HPDE6-E6E7 (cell line): ENCODE measurements around the gene PLEKHA4.
A peak's percentile ranks its signal among the peaks of the same experiment; 100 is the strongest.

Source experiments
- DNase-seq: peaks from one replicate; pipeline ENCODE4 v3.0.0; 2011; ENCODE audit warnings: missing footprints; ENCODE audit errors: extremely low spot score

PLEKHA4 gene

DNA sequence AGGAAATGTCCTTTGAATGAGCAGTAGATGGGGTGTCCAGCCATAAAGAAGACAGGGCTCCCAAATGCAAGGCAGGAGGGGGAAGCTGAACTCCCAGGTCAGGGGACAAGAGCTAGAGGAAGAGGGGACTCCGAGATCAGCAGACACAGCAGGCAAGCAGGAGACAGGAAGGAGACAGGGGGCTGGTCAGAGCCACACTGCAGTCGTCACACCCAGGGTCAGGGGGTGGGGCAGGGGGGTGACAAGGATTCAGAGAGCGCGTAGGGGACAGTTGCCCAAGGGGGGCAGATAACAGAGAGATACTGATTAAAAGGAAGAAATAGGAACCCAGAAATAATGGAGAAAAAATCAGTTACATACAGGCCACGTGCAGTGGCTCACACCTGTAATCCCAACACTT is 35.4 kb downstream of the PLEKHA4 start:
- no peak for DNase-seq

DNA sequence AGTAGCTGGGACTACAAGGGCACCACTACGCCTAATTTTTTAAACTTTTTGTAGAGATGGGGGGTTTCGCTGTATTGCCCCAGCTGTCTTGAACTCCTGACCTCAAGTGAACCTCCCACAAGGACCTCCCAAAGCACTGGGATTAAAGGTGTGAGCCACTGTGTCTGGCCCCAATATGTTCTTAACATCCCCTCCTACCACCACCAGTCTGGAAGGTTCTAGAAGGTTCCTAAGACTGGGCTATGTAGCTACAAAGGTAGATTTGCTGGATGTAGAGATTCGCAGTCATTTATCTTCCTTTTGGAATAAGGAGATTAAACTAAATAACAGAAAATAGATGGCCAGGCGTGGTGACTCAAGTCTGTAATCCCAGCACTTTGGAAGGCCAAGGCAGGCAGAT is 37.5 kb downstream of the PLEKHA4 start:
- DNase-seq = no peak

DNA sequence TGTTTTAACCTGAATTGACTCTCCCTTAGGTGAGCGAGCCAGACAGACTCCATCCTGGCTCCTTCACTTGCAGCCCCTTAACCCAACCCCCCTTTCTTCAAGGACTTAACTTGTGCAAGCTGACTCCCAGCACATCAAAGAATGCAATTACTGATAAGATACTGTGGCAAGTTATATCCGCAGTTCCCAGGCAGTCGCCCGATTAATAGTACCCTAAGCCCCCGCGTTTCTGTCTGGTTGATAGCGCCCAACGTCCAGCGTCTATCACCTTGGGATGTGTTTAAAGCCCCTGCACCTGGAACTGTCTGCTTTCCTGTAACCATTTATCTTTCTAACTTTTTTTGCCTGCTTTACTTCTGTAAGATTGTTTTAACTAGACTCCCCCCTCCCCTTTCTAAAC is 38.3 kb downstream of the PLEKHA4 start:
- DNase-seq = no peak

DNA sequence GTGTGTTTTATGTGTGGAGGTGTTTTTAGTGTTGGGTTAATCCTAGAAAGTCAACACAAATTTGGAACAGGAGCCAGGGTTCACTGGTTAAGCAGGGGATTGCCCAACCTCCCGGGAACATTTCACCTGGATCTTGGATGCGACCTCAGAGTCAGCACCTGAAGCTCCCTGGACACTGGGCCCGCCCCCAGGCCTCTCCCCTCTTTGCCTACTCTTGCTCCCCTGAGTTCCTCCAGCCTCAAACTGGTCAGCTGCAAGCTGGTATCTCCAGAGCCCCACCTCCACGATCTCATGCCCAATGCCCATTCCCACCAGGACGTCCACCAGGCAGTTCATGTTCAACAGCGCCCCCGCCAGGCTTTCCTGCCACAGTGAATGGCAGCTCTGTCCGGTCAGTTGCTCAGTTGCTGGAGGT is 41.8 kb downstream of the PLEKHA4 start:
- DNase-seq = no peak

DNA sequence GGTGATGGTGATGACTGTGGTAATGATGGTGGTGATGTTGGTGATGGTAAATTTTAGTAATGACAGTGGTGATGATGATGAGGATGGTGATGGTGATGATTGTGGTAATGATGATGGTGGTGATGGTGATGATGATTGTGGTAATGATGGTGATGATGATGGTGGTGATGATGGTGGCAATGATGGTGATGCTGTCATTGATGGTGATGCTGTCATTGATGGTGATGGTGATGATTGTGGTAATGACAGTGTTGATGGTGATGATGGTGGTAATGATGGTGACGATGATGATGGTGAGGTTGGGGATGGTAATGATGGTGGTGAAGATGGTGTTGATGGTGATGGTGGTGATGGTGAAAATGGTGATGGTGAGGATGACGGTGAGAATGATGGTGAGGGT is 45.9 kb downstream of the PLEKHA4 start:
- no peak for DNase-seq

DNA sequence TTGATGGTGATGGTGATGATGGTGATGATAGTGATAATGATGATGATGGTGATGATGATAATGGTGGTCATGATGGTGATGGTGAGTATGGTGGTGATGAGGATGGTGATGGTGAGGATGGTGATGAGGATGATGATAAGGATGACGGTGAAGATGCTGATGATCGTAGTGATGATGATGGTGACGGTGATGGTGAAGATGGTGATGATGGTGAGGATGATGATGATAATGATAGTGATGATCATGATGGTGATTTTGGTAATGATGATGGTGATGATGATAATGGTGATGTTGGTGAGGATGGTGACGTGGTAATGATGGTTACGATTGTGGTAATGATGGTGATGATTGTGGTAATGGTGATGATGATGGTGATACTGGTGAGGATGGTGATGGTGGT is 46.8 kb downstream of the PLEKHA4 start:
- DNase-seq = no peak

DNA sequence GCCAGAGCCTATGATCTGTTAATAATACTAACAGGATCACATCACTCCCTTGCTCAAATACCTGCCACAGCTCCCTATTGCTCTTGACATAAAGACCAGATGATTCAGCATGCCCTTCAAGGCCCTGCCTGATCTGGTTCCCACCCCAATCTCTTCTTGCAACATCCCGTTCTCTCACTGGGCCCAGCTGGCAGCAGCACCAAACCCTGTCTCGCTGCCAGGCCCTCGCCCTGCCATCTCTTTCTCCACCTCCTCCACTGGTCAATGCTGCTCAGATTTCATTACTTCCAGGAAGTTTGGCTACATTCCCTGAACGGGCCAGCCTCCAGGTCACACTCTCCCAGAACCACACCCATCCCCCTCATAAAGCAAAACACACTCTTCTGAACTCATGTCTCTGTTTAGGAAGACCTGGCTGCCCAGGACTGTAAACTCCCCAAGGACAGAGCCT is 49.0 kb downstream of the PLEKHA4 start:
- peak; percentile 61 for DNase-seq

DNA sequence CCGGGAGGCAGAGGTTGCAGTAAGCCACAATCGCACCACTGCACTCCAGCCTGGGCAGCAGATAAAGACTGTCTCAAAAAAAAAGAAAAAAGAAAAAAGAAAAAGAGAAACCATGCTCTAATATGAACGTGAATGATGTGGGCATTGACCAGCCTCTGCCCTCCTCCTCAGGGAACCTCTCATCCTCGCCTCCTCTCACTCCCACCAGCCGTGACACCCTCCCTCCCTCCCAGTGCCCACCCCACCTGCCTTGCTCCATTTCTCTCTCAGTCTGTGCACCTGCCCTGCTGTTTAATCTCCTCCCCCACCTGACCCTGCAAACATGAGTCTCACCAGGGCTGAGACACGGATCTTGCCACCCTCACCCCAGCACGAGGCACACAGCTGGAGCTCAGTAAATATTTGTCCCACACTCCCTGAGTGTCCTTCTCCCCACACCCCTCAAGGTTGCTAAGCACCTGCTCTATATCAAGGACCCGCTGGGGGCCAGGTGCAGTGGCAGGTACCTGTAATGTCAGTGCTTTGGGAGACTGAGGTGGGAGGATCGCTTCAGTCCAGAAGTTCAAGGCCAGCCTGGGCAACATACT is 50.1 kb downstream of the PLEKHA4 start:
- DNase-seq = no peak

DNA sequence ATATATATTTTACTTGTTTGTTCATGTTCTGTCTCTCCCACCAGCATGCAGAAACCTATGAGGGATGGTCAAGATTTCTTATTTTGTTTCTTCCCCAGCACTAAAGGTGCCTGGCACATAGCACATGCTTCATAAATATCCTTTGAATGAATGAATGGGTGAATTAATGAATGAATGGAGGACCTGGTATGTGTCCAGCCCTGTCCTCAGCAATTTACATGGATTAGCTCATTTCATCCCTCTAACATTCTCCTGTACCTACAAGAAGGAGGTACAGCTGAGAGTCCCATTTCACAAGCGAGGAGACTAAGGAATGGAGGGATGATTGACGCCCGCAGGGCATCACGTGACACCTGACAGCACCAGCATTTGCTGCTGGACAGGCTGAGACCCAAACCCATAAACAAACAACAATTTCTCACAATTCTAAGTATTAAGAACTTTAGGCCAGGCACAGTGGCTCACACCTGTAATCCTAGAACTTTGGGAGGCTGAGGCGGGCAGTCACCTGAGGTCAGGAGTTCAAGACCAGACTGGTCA is 50.8 kb downstream of the PLEKHA4 start:
- DNase-seq = no peak

DNA sequence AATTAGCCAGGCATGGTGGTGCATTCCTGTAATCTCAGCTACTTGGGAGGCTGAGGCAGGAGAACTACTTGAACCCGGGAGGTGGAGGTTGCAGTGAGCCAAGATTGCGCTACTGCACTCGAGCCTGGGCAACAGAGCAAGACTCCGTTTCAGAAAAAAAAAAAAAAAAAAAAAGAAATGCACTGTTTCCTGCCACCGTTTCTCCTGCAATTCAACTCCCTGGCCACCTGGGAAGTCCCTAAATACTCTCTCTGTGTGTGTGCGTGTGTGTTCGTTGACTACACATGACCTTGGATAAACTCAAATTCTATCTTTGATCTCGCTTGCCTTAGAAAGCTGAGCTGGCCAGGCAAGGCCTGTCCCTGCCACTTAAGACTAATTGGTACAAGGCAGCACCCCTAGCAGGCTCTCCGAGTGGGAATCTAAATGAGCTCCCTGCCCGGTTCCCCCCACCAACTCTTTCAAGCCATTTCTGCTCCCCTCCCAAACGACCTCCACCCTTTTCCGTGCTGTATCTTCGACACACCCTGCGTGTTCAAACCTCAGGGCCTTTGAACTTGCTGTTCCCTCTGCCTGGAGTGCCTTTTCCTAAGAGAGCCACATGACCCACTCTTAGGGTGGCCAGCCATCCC is 52.4 kb downstream of the PLEKHA4 start:
- DNase-seq = no peak

DNA sequence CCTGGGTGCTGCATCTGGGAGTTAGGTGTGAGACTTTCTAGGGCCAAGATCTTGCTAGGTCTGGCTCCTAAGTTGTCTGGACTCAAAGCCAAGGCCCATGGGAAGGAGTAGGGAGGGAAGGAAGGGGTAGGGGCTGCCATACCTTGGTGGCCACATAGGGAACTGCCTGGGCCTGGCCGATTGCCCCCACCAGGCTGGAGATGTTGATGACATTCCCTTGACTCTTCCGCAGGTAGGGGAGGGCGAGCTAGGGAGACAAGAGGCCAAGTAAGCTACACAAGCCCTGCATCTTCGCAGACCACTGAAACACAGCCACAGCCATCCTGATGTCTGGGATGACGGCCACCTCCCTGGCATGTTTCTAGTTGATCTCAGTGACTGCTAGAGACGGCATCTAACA is 53.5 kb downstream of the PLEKHA4 start:
- DNase-seq = no peak

DNA sequence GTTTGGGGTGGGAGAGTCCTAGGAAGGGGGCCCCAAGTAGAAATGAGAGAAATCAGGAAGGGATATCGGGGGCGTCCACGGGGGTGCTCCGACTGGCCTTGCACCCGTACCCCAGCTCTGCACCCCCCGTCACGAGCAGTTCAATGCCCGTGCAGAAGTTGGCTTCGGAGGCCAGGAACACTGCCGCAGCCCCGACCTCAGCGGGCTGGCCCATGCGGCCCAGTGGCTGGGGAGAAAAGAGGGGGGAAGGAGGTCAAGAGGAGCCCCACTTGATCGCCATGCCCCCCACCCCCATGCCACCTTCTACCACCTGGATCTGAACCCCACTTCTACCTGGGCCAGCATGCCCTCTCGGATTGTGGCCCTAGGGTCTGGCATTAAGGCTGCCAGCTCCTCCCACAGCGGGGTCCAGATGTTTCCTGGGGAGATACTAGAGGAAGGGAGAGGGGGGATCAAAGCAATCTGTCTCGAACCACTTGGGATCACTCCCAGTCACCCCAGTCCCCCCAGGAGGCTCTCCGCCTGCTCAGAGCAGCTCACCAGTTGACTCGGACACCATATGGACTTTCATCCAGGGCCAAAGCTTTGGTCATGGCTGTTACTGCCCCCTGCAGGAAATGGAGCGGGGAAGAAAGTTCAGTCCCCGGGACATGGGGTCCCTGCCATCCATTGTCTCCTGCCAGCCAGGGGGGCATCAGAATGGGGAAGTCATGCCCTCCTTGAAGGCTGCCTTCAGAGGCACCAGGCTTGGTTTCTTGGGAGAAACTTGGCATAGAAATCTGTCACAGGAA is 55.1 kb downstream of the PLEKHA4 start:
- no peak for DNase-seq

DNA sequence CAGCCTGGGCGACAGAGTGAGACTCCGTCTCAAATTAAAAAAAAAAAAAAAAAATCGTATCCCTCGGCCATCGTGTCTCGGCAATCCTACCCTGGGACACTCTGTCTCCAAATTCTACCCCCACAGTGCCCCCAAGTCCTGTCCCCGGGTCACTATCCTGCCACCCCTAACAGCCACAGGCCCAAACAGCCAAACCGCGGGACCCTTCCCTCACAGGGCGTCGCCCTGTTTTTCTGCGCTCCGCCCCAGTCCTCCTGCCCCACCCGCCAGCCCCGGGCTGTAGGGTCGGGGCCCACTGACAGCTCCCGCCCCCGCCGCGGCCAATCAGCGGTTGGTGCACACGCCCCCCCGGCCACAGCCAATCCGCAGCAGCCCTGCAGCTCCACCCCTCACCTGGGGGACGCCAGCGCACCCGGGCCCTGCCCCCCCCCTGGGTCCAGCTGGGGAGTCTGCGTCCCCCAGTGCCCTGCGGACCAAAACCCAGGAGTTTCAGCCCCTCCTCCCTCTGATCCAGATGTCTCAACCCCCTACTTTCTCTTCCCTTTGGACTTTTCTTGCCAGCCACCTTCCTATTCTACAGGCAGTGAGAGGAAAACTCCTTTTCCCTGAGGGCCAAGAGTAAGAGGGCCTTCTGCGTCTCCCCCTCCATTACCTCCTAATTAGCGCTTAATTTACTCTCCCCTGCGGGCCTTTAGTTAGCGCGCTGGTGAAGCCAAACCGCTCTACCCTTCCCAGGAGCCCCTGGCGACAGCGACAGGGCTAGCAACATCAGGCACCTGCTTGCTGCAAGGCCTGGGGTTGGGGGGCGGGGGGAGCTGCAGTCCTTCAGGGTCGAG is 56.1 kb downstream of the PLEKHA4 start:
- peak; percentile 76 for DNase-seq

DNA sequence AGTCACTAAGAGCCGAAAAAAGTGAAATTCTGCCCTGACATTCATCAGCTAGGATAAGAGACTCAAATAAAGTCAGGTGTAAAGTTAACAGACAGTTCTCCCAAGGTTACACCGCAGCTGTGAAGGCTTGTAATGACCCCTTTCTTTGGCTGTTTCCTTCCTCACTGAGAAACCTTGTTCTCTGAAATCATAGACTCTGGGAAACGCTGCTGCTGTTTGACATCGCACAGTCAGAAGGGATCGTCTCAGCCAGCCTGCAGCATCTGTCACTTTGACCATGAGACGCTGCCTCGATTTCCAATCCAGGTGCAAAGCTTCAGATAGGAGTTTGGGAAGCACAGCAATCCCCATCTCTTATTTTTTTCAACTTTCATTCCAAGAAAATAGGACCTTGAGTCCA is 58.3 kb downstream of the PLEKHA4 start:
- DNase-seq = no peak

DNA sequence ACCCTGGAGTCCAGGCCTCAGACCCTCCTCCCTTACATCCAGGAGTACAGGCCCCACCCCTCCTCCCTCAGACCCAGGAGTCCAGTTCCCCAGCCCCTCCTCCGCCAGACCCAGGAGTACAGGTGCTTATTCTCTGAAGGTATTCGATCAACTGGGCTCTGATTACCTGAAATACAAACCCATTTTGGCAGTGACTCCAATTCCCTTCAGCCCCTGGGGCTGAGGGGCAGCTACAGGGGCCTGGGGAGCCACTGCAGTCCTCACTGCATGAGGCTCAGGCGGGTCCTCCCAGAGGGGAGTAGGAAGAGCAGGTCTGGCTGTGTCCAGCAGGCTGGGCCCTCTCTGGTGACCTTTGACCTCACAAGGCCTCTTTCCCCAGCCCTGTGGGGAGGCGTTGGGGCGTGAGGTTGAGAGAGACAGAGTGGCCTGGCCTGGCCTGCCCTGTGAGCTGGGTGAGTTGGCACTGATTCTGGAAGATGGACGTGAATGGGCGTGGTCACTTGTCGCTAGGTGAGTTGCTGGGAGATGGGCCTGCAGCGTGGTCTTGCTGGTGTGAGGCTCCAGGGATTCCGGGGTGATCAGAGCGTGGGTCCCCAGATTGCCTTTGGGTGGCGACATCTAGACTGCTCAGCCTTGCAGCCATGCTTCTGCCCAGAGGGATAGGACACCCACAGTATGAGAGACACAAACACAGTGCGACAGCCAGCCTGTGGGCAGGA is 60.7 kb downstream of the PLEKHA4 start:
- DNase-seq = no peak

DNA sequence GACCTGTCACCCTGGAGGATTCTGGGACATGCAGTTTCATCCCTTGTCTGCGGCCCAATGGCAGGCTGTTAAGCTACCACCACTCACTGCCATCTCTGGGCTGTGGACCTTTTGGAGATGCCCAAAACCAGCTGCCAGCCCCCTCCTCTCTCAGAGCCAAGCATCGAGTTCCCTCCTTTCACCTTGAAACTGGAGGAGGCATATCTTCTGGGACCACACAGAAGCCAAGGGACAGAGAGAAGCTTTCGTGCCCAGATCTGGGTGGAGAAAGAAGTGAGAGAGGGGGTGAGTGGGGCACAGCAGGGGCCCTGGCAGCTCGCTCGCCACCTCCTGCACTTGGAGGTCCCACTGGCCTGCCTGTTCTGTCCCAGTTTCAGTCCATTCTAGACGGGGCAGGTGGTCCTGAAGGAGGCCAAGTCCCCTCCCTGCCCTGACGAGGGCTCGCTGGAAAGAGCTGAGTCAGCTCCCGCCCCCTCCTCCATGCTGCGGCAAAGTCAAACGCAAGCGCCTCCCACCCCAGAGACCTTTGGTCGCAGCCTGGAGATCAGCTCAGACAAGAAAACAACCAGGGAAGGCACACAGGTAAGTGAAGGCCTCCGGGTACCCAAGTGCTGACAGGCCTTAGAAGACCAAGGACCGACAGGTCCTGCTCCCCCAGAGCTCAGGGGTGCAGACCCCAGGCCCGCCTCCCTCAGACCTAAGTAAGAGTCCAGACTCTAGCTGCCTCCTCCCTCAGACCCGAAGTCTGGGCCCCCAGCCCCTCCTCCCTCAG is 61.4 kb downstream of the PLEKHA4 start:
- no peak for DNase-seq

DNA sequence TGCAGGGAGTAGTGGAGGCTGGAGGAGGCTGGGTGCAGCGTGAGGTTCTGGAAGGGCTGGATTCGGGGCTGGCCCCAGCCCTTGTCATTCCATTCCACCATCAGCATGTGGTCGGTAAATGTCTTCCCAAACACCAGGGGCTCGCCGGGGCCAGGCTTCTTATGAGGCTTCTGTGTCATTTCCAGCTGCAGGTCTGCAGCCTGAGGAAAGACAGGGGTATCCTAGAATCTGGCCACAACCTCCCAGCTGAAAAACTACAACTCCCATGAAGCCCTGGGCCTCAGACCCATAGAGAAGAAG is 61.9 kb downstream of the PLEKHA4 start:
- DNase-seq = no peak

DNA sequence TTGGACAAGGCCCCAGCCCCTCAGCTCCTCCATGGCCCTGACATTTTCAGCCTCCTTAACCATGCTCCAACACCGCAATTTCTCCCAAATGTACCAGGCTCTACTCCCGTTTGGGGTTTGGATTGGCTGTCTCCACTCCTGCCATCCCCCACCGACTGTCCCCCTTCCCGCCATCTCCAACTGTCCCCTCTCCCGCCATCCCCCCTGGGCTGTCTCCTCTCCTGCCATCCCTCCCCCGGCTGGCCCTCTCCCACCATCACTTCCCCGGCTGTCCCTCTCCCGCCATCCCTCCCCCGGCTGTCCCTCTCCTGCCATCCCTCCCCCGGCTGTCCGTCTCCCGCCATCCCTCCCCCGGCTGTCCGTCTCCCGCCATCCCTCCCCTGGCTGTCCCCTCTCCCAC is 63.0 kb downstream of the PLEKHA4 start:
- DNase-seq = no peak

DNA sequence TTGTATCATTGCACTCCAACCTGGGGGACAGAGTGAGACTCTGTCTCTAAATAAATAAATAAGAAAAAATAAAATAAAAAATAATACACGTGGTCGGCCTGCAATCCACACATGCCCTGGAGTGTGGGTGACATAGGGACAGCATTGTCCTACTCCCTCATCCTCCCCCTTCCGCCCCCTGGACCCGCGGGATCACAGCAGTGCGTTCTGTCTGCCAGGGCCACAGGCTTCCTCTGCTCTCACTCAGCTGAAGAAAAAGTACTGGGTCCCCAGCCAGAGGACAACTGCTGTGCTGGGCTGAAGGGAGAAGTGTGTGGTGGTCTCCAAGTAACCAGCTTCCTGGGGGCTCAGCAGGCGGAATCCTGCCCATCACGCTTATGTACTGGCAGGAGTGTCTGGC is 63.9 kb downstream of the PLEKHA4 start:
- no peak for DNase-seq

DNA sequence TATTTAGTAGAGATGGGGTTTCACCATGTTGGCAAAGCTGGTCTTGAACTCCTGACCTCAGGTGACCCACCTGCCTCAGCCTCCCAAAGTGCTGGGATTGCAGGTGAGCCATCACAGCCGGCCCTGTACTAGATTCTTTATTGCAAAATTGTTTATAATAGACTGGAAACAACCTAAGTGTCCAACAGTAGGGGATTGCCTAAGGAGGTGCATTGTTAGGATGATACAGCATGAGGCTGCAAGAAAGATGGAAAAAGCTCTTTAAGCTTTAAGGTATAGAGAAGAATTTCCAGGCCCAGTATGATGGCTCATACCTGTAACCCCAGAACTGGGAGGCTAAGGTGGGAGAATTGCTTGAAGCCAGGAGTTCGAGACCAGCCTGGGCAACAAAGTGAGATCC is 65.8 kb downstream of the PLEKHA4 start:
- DNase-seq = no peak
